NCI-H146 (cell line): Measurements from ENCODE around the gene NDUFS6.
A peak's percentile ranks its signal among the peaks of the same experiment; 100 is the strongest.
"Not testable (repeated sequence)": the region's sequence is repeated elsewhere in the genome, so short reads cannot be mapped to it uniquely, and the experiment has no call there.

Experiments used
- DNase-seq: peaks from one replicate; lab custom pipeline; 2025; lab: John Stamatoyannopoulos, UW

Gene NDUFS6

GRCh38 chr5:1783216-1783554 lies 18.0 kb upstream of the NDUFS6 start:
- no peak for DNase-seq

- DNase-seq = no peak
These were observed 16.8 kb upstream of the NDUFS6 start for GRCh38 chr5:1784197-1785050.

GRCh38 chr5:1785062-1785461 lies 16.1 kb upstream of the NDUFS6 start:
- DNase-seq = no peak

GRCh38 chr5:1785984-1786383 lies 15.2 kb upstream of the NDUFS6 start:
- no peak for DNase-seq

- no peak for DNase-seq
These were observed 14.4 kb upstream of the NDUFS6 start for GRCh38 chr5:1786621-1787471.

GRCh38 chr5:1787472-1788047 lies 13.6 kb upstream of the NDUFS6 start:
- no peak for DNase-seq

GRCh38 chr5:1788200-1788599 lies 13.0 kb upstream of the NDUFS6 start:
- DNase-seq = no peak

GRCh38 chr5:1788828-1789227 lies 12.4 kb upstream of the NDUFS6 start:
- peak; percentile 35 for DNase-seq

GRCh38 chr5:1789438-1789833 lies 11.8 kb upstream of the NDUFS6 start:
- DNase-seq = not testable (repeated sequence)

GRCh38 chr5:1789834-1790471 lies 11.3 kb upstream of the NDUFS6 start:
- no peak for DNase-seq

- no peak for DNase-seq
These were observed 10.0 kb upstream of the NDUFS6 start for GRCh38 chr5:1791176-1791575.

GRCh38 chr5:1792842-1793266 lies 8.4 kb upstream of the NDUFS6 start:
- DNase-seq = no peak

GRCh38 chr5:1793301-1793740 lies 7.9 kb upstream of the NDUFS6 start:
- no peak for DNase-seq

GRCh38 chr5:1793966-1794900 lies 7.0 kb upstream of the NDUFS6 start:
- no peak for DNase-seq

GRCh38 chr5:1794901-1795290 lies 6.3 kb upstream of the NDUFS6 start:
- DNase-seq = no peak

- DNase-seq = no peak
These were observed 5.7 kb upstream of the NDUFS6 start for GRCh38 chr5:1795506-1795905.

GRCh38 chr5:1795931-1796330 lies 5.3 kb upstream of the NDUFS6 start:
- no peak for DNase-seq

GRCh38 chr5:1796371-1797102 lies 4.7 kb upstream of the NDUFS6 start:
- no peak for DNase-seq

- no peak for DNase-seq
These were observed 4.0 kb upstream of the NDUFS6 start for GRCh38 chr5:1797103-1797800.

- no peak for DNase-seq
These were observed 3.4 kb upstream of the NDUFS6 start for GRCh38 chr5:1797855-1798254.
